ENCODE results near the gene ZNF615. TPM values are rescaled to one million over a fixed set of nuclear protein-coding genes. Genes with fewer than 3 reads are reported as not detected.
"Not testable (repeated sequence)": the region's sequence is repeated elsewhere in the genome, so short reads cannot be mapped to it uniquely, and the experiment has no call there.

ZNF615 gene
- polyA plus RNA-seq (2011; rRNA removed), result 3.8 and 6.2 TPM in 2 replicates
- polyA minus RNA-seq (2011; rRNA and poly(A)+ RNA removed), result 4.3 and 10.2 TPM in 2 replicates

GRCh38 chr19:52007806-52008557 is at the start of gene ZNF615:
Gene ZNF615, minus strand, starts transcription at chr19:52008211. Its CDS starts 4,500 bp downstream, at chr19:52003711.
- H3K36me3 ChIP-seq (ENCODE audit: control insufficient read depth, insufficient read depth, low read length), result no peaks in the 10 kb centered on the region
- ChIA-PET POLR2A (interaction anchor here (0.7 kb wide), 1 partner anchor 41 kb away, joined by 3 read pairs; no protein-coding TSS in a partner anchor), CTCF (interaction anchor here (0.6 to 0.8 kb wide), 2 partner anchors 99 to 240 kb away, joined by 3 read pairs; no protein-coding TSS in a partner anchor)
- no peak for TF ChIP-seq CTCF (IDR thresholded peaks at IDR 0.05; ENCODE audit: insufficient read depth, low read depth, low read length)
- no peaks in the 10 kb centered on the region for H3K27me3 ChIP-seq (ENCODE audit: control insufficient read depth, insufficient read depth, low read length)
- peak within 1 kb of the TSS; percentile 57 for H3K4me3 ChIP-seq (ENCODE audit: low read depth, low read length)
- peak; percentile 21 for DNase-seq (ENCODE audit: low read depth)

- H3K4me3 ChIP-seq (ENCODE audit: low read depth, low read length); DNase-seq (ENCODE audit: low read depth); POLR2A ChIA-PET; H3K36me3 ChIP-seq (ENCODE audit: control insufficient read depth, insufficient read depth, low read length); H3K27me3 ChIP-seq (ENCODE audit: control insufficient read depth, insufficient read depth, low read length); CTCF ChIA-PET: not testable (repeated sequence)
Observed at GRCh38 chr19:52056480-52056879, 48.5 kb upstream of the ZNF615 start.

- H3K4me3 ChIP-seq (ENCODE audit: low read depth, low read length); DNase-seq (ENCODE audit: low read depth); CTCF ChIA-PET; H3K36me3 ChIP-seq (ENCODE audit: control insufficient read depth, insufficient read depth, low read length); POLR2A ChIA-PET; H3K27me3 ChIP-seq (ENCODE audit: control insufficient read depth, insufficient read depth, low read length): not testable (repeated sequence)
Observed at GRCh38 chr19:52051736-52052135, 43.7 kb upstream of the ZNF615 start.

- H3K36me3 ChIP-seq (ENCODE audit: control insufficient read depth, insufficient read depth, low read length), result no peaks in the 10 kb centered on the region; the same call in none of the 2 replicates
- peak; percentile 52 for DNase-seq (ENCODE audit: low read depth)
- H3K27me3 ChIP-seq (ENCODE audit: control insufficient read depth, insufficient read depth, low read length), result no peaks in the 10 kb centered on the region
- POLR2A ChIA-PET, result interaction anchor here (0.6 kb wide), 1 partner anchor 41 kb away, joined by 3 read pairs; no protein-coding TSS in a partner anchor
- CTCF ChIA-PET, result no interaction called here
- H3K4me3 ChIP-seq (ENCODE audit: low read depth, low read length), result peak within 1 kb of the TSS; percentile 55
- TF ChIP-seq CTCF (IDR thresholded peaks at IDR 0.05; ENCODE audit: insufficient read depth, low read depth, low read length), result 0 out of 2 replicates have a peak, but pooled peaks have one; percentile 2
Observed at GRCh38 chr19:52048555-52049501, 40.8 kb upstream of the ZNF615 start, which contains the start of gene ZNF432. Gene ZNF432, minus strand, starts transcription at chr19:52048838. Its CDS starts 1,970 bp downstream, at chr19:52046868.

GRCh38 chr19:52039169-52039568 is 31.2 kb upstream of the ZNF615 start:
- no peak overlapping the region for H3K4me3 ChIP-seq (ENCODE audit: low read depth, low read length)
- CTCF ChIA-PET, result no interaction called here
- no peak for DNase-seq (ENCODE audit: low read depth)
- peaks cover 17% of the 10 kb centered on the region for H3K36me3 ChIP-seq (ENCODE audit: control insufficient read depth, insufficient read depth, low read length)
- POLR2A ChIA-PET, result no interaction called here
- no peak for TF ChIP-seq CTCF (IDR thresholded peaks at IDR 0.05; ENCODE audit: insufficient read depth, low read depth, low read length)
- H3K27me3 ChIP-seq (ENCODE audit: control insufficient read depth, insufficient read depth, low read length), result no peaks in the 10 kb centered on the region

All from BJ (cell line).